Small intestine (tissue), 7 donors: ENCODE measurements around the gene RAB34. TPM values are rescaled to one million over a fixed set of nuclear protein-coding genes. Genes with fewer than 3 reads are reported as not detected.

Experiments
- DNase-seq, 2 donors: peaks; one replicate each; pipeline versions ENCODE4 v3.0.0 to v3.0.0-alpha.2; 2013
- FAIRE-seq: peaks from 2 replicates; lab custom pipeline; 2012; peaks lifted over from hg19 to GRCh38; lab: Jason Lieb, UNC
- H3K27ac ChIP-seq, 3 donors: one replicate each; pipeline ENCODE4 v1.5.1; 2013; ENCODE audit warnings: low read length in 2 of 3, mild to moderate bottlenecking in 2 of 3, control low read depth in 1 of 3, inconsistent platforms in 1 of 3, low read depth in 1 of 3, moderate library complexity in 1 of 3
- H3K27me3 ChIP-seq, 3 donors: one replicate each; pipeline ENCODE4 v1.6.1; 2013; ENCODE audit warnings: low read length in 3 of 3, inconsistent platforms in 1 of 3; ENCODE audit not compliant: control insufficient read depth in 3 of 3, insufficient read depth in 3 of 3
- H3K36me3 ChIP-seq, 3 donors: one replicate each; pipeline ENCODE4 v1.6.1; 2013; ENCODE audit warnings: low read length in 3 of 3, inconsistent platforms in 1 of 3, low read depth in 1 of 3, mild to moderate bottlenecking in 1 of 3, moderate library complexity in 1 of 3; ENCODE audit not compliant: control insufficient read depth in 3 of 3, insufficient read depth in 2 of 3
- H3K4me1 ChIP-seq, 3 donors: one replicate each; pipeline ENCODE4 v1.6.1; 2013; ENCODE audit warnings: low read length in 2 of 3, inconsistent platforms in 1 of 3, low read depth in 1 of 3, mild to moderate bottlenecking in 1 of 3, moderate library complexity in 1 of 3; ENCODE audit not compliant: control insufficient read depth in 3 of 3, insufficient read depth in 2 of 3
- H3K4me3 ChIP-seq, 3 donors: one replicate each; pipeline ENCODE4 v1.5.1; 2013; ENCODE audit warnings: low read length in 3 of 3, control low read depth in 1 of 3, inconsistent platforms in 1 of 3, low read depth in 1 of 3, mild to moderate bottlenecking in 1 of 3, moderate library complexity in 1 of 3
- H3K9me3 ChIP-seq, 2 donors: one replicate each; pipeline ENCODE4 v1.6.1; 2013; ENCODE audit warnings: low read depth in 1 of 2, low read length in 1 of 2; ENCODE audit not compliant: control insufficient read depth in 2 of 2, insufficient read depth in 1 of 2
- WGBS, 3 donors: extraction: QIAGEN DNeasy Blood & Tissue Kit; methylation state at CpG; one replicate each; pipeline ENCODE4 v1.1.7; 2013; 5-methylcytosine and 5-hydroxymethylcytosine counted together
- polyA plus RNA-seq, 4 donors: library from polyadenylated mRNA; stranded (reverse) in 3 of 4; unstranded in 1 of 4; fragments of 200-250 nt in 3 of 4; fragments of 120-200 nt in 1 of 4; gene quantifications; one replicate each; pipeline versions ENCODE4 v1.2.1 to v1.2.3, GENCODE V29; 2013
- donor health status: healthy with polysubstance abuse.
- donor health status: control.
- donor health status: control.
- donor health status: Bipolar disorder and iron deficiency.
- donor health status: healthy.

RAB34 gene
- polyA plus RNA-seq, 4 donors: 4.2 to 76.4 (median 32.2) TPM

GRCh38 chr17:28698253-28698941, 19.3 kb downstream of the RAB34 start:
- H3K27ac ChIP-seq: peak overlapping the region; percentile 84 to 87 (median 86)
- peaks cover 34 to 95% (median 46%) of the 10 kb centered on the region in 3 donors for H3K36me3 ChIP-seq
- WGBS, 3 donors: 11 to 66% (median 52%) methylated on average over 6 of the region's 6 CpGs
- no peak overlapping the region for H3K4me3 ChIP-seq
- H3K27me3 ChIP-seq: no peaks in the 10 kb centered on the region
- peaks cover 0 to 42% (median 9%) of the 10 kb centered on the region in 3 donors for H3K4me1 ChIP-seq
- DNase-seq: peak; percentile 97 to 99
- H3K9me3 ChIP-seq: no peaks in the 10 kb centered on the region
- no peak for FAIRE-seq

GRCh38 chr17:28693869-28694268, 23.8 kb downstream of the RAB34 start:
- WGBS, 3 donors: 94 to 100% (median 95%) methylated on average over 1 of the region's 1 CpG
- Histone ChIP-seq H3K4me3 (no peak overlapping the region), H3K9me3 (no peaks in the 10 kb centered on the region), H3K27me3 (no peaks in the 10 kb centered on the region), H3K27ac (no peak overlapping the region), H3K4me1 (peaks cover 0 to 23% (median 2%) of the 10 kb centered on the region in 3 donors), H3K36me3 (peaks cover 34 to 92% (median 36%) of the 10 kb centered on the region in 3 donors)
- FAIRE-seq (no peak), DNase-seq (no peak)

GRCh38 chr17:28689011-28689410, 28.7 kb downstream of the RAB34 start:
- no peaks in the 10 kb centered on the region for H3K9me3 ChIP-seq
- no peak overlapping the region for H3K27ac ChIP-seq
- FAIRE-seq (no peak), DNase-seq (no peak)
- 98 to 100% (median 99%) methylated on average over 3 of the region's 3 CpGs for WGBS, 3 donors
- peaks cover 31 to 89% (median 48%) of the 10 kb centered on the region in 3 donors for H3K36me3 ChIP-seq
- no peaks in the 10 kb centered on the region for H3K27me3 ChIP-seq
- no peak overlapping the region for H3K4me3 ChIP-seq
- no peaks in the 10 kb centered on the region for H3K4me1 ChIP-seq

- Histone ChIP-seq H3K27ac (no peak overlapping the region), H3K4me1 (no peaks in the 10 kb centered on the region), H3K4me3 (no peak overlapping the region), H3K36me3 (peaks cover 31 to 89% (median 48%) of the 10 kb centered on the region in 3 donors), H3K27me3 (no peaks in the 10 kb centered on the region), H3K9me3 (no peaks in the 10 kb centered on the region)
- 57 to 85% (median 74%) methylated on average over 4 of the region's 4 CpGs for WGBS, 3 donors
- FAIRE-seq (no peak), DNase-seq (peak; percentile 34 to 55)
These were observed 29.2 kb downstream of the RAB34 start for GRCh38 chr17:28688481-28688880.

GRCh38 chr17:28686296-28686695, 31.4 kb downstream of the RAB34 start:
- Histone ChIP-seq H3K27ac (no peak overlapping the region), H3K4me1 (no peaks in the 10 kb centered on the region), H3K4me3 (no peak overlapping the region), H3K36me3 (peaks cover 48 to 89% (median 65%) of the 10 kb centered on the region in 3 donors), H3K27me3 (no peaks in the 10 kb centered on the region), H3K9me3 (no peaks in the 10 kb centered on the region)
- FAIRE-seq: no peak
- no peak for DNase-seq
- WGBS, 3 donors: 90 to 93% (median 92%) methylated on average over 4 of the region's 4 CpGs

- WGBS, 3 donors: 83 to 94% (median 91%) methylated on average over 5 of the region's 5 CpGs
- H3K27ac ChIP-seq: no peak overlapping the region
- FAIRE-seq (no peak), DNase-seq (no peak)
- no peaks in the 10 kb centered on the region for H3K27me3 ChIP-seq
- no peaks in the 10 kb centered on the region for H3K4me1 ChIP-seq
- no peak overlapping the region for H3K4me3 ChIP-seq
- H3K9me3 ChIP-seq: no peaks in the 10 kb centered on the region
- peaks cover 53 to 89% (median 63%) of the 10 kb centered on the region in 3 donors for H3K36me3 ChIP-seq
These were observed 32.3 kb downstream of the RAB34 start for GRCh38 chr17:28685366-28685765.

- WGBS, 3 donors: 40 to 46% (median 45%) methylated on average over 3 of the region's 3 CpGs
- FAIRE-seq (no peak), DNase-seq (peak; percentile 62 to 82)
These were observed 32.7 kb downstream of the RAB34 start for GRCh38 chr17:28684963-28685362.

GRCh38 chr17:28682655-28683054, 35.0 kb downstream of the RAB34 start:
- H3K4me3 ChIP-seq: no peak overlapping the region
- no peaks in the 10 kb centered on the region for H3K27me3 ChIP-seq
- no peaks in the 10 kb centered on the region for H3K4me1 ChIP-seq
- WGBS, 3 donors: 90 to 94% (median 90%) methylated on average over 11 of the region's 11 CpGs
- no peak for FAIRE-seq
- H3K27ac ChIP-seq: no peak overlapping the region
- no peaks in the 10 kb centered on the region for H3K9me3 ChIP-seq
- H3K36me3 ChIP-seq: peaks cover 53 to 95% (median 55%) of the 10 kb centered on the region in 3 donors
- DNase-seq: no peak

More at GRCh38 chr17:28684963-28685362, 32.7 kb downstream of the RAB34 start:
- Histone ChIP-seq H3K27me3 (no peaks in the 10 kb centered on the region), H3K27ac (no peak overlapping the region), H3K4me3 (no peak overlapping the region), H3K36me3 (peaks cover 49 to 89% (median 61%) of the 10 kb centered on the region in 3 donors), H3K4me1 (no peaks in the 10 kb centered on the region), H3K9me3 (no peaks in the 10 kb centered on the region)
